Neural crest cell (in vitro differentiated cells): ENCODE data around the gene NPR1. TPM values are rescaled to one million over a fixed set of nuclear protein-coding genes. Genes with fewer than 3 reads are reported as not detected.
"Not testable (repeated sequence)": the region's sequence is repeated elsewhere in the genome, so short reads cannot be mapped to it uniquely, and the experiment has no call there.

Experiments
- DNase-seq: peaks from one replicate; pipeline ENCODE4 v3.0.0; 2021; ENCODE audit warnings: low read depth, mixed read lengths, low spot score
- H3K27ac Mint-ChIP-seq: one replicate; pipeline ENCODE4 v1.8.0; 2021; ENCODE audit warnings: mild to moderate bottlenecking, mixed read lengths; ENCODE audit not compliant: unreplicated experiment
- H3K27me3 Mint-ChIP-seq: 2 replicates; pipeline ENCODE4 v1.8.0; 2021; ENCODE audit warnings: low read depth, mild to moderate bottlenecking, mixed read lengths
- H3K36me3 Mint-ChIP-seq: 2 replicates; pipeline ENCODE4 v1.8.0; 2021; ENCODE audit warnings: low read depth, mild to moderate bottlenecking, mixed read lengths
- H3K4me1 Mint-ChIP-seq: 2 replicates; pipeline ENCODE4 v1.8.0; 2021; ENCODE audit warnings: mixed read lengths
- H3K4me3 Mint-ChIP-seq: one replicate; pipeline ENCODE4 v1.8.0; 2021; ENCODE audit warnings: mild to moderate bottlenecking, mixed read lengths
- H3K9me3 Mint-ChIP-seq: 2 replicates; pipeline ENCODE4 v1.8.0; 2021; ENCODE audit warnings: mixed read lengths
- CTCF ChIP-seq: fragments of 200-600 bp; sonication (generic); conservative IDR thresholded peaks from 2 replicates; pipeline ENCODE4 v1.5.0; 2021; ENCODE audit warnings: antibody characterized with exemption, mild to moderate bottlenecking
- total RNA-seq: library from RNA; stranded (reverse); gene quantifications from 2 replicates; pipeline ENCODE4 v1.2.1, GENCODE V29; 2021

The NPR1 gene
- total RNA-seq, 1 donor from 2014 or later = 0.93 TPM

GRCh38 chr1:153698020-153698922, 19.8 kb downstream of the NPR1 start:
- TF ChIP-seq CTCF = no peak
- Mint-ChIP-seq H3K9me3 (no peaks in the 10 kb centered on the region), H3K27me3 (no peaks in the 10 kb centered on the region), H3K27ac (peak overlapping the region; percentile 83), H3K4me3 (no peak overlapping the region), H3K4me1 (peaks cover 10% of the 10 kb centered on the region), H3K36me3 (no peaks in the 10 kb centered on the region)
- DNase-seq = peak; percentile 18

GRCh38 chr1:153698923-153699714, 20.6 kb downstream of the NPR1 start:
- Mint-ChIP-seq H3K9me3 (no peaks in the 10 kb centered on the region), H3K27me3 (no peaks in the 10 kb centered on the region), H3K4me3 (no peak overlapping the region), H3K27ac (no peak overlapping the region), H3K4me1 (peaks cover 10% of the 10 kb centered on the region), H3K36me3 (no peaks in the 10 kb centered on the region)
- no peak for DNase-seq
- no peak for TF ChIP-seq CTCF

GRCh38 chr1:153699768-153700167, 21.3 kb downstream of the NPR1 start:
- H3K36me3 Mint-ChIP-seq = no peaks in the 10 kb centered on the region
- no peak overlapping the region for H3K27ac Mint-ChIP-seq
- no peak for TF ChIP-seq CTCF

GRCh38 chr1:153705484-153705883, 27.0 kb downstream of the NPR1 start:
- Mint-ChIP-seq H3K4me1 (no peaks in the 10 kb centered on the region), H3K36me3 (no peaks in the 10 kb centered on the region), H3K4me3 (no peak overlapping the region), H3K9me3 (no peaks in the 10 kb centered on the region), H3K27me3 (no peaks in the 10 kb centered on the region), H3K27ac (no peak overlapping the region)
- TF ChIP-seq CTCF = no peak
- no peak for DNase-seq

More at GRCh38 chr1:153699768-153700167, 21.3 kb downstream of the NPR1 start:
- H3K27me3 Mint-ChIP-seq = no peaks in the 10 kb centered on the region
- DNase-seq = no peak
- no peaks in the 10 kb centered on the region for H3K9me3 Mint-ChIP-seq
- peaks cover 10% of the 10 kb centered on the region for H3K4me1 Mint-ChIP-seq
- H3K4me3 Mint-ChIP-seq = no peak overlapping the region

- no peak for TF ChIP-seq CTCF
- DNase-seq = no peak
- no peak overlapping the region for H3K27ac Mint-ChIP-seq
- no peaks in the 10 kb centered on the region for H3K27me3 Mint-ChIP-seq
- H3K4me1 Mint-ChIP-seq = no peaks in the 10 kb centered on the region
- no peaks in the 10 kb centered on the region for H3K9me3 Mint-ChIP-seq
- H3K4me3 Mint-ChIP-seq = no peak overlapping the region
- H3K36me3 Mint-ChIP-seq = no peaks in the 10 kb centered on the region
These were observed 32.5 kb downstream of the NPR1 start for GRCh38 chr1:153711026-153711425.

- H3K27me3 Mint-ChIP-seq, H3K9me3 Mint-ChIP-seq, H3K27ac Mint-ChIP-seq, H3K36me3 Mint-ChIP-seq, H3K4me3 Mint-ChIP-seq, H3K4me1 Mint-ChIP-seq, DNase-seq: not testable (repeated sequence)
These were observed 37.7 kb downstream of the NPR1 start for GRCh38 chr1:153716211-153716610.
